GM12878 (cell line): ENCODE results near the gene GRK5. TPM values are rescaled to one million over a fixed set of nuclear protein-coding genes. Genes with fewer than 3 reads are reported as not detected.

Experiments used
- ATAC-seq: fragments of 200-7000 bp; cut with Tn5 transposase; 3 replicates; pipeline ENCODE4 v1.9.1; 2020; ENCODE audit warnings: mild to moderate bottlenecking, moderate library complexity
- BruUV-seq: library from RNA; stranded (reverse); fragments of 400-500 nt; replicated peaks from 2 replicates; lab custom pipeline; 2021; lab: Mats Ljungman, UMichigan
- CTCF ChIA-PET: fragments of 300-600 bp; sonication (Branson Sonifier 250); formaldehyde crosslinking; extraction: SDS; loops from one replicate; lab custom pipeline; 2021; ENCODE audit warnings: inconsistent platforms; lab: Yijun Ruan, JAX
- POLR2A ChIA-PET: fragments of 350-600 bp; formaldehyde crosslinking; extraction: SDS; loops from one replicate; lab custom pipeline; 2021; ENCODE audit warnings: inconsistent platforms; lab: Charles Lee
- RAD21 ChIA-PET: fragments of 300-600 bp; sonication (Branson Sonifier 250); formaldehyde crosslinking; loops from one replicate; lab custom pipeline; 2023; ENCODE audit warnings: antibody characterized with exemption; ENCODE audit not compliant: unreplicated experiment; lab: Charles Lee
- SMC1A ChIA-PET: fragments of 300-600 bp; sonication (Branson Sonifier 250); formaldehyde crosslinking; loops from one replicate; lab custom pipeline; 2023; ENCODE audit not compliant: unreplicated experiment, uncharacterized antibody; lab: Charles Lee
- DNase-seq: peaks from one replicate; pipeline ENCODE4 v3.0.0-alpha.2; 2011; ENCODE audit warnings: low read depth, low spot score
- FAIRE-seq: peaks from 3 replicates; lab custom pipeline; 2011; peaks lifted over from hg19 to GRCh38; lab: Jason Lieb, UNC
- H2AFZ ChIP-seq: 2 replicates; pipeline ENCODE4 v1.6.0; 2011; ENCODE audit warnings: low read depth, low read length, control low read depth; ENCODE audit not compliant: control insufficient read depth
- H3K27ac ChIP-seq: 2 replicates; pipeline ENCODE4 v1.5.1; 2011; ENCODE audit warnings: control low read depth; ENCODE audit not compliant: control insufficient read depth, insufficient read depth
- H3K27me3 ChIP-seq, 2 experiments: replicated peaks in 1 of 2; 2 replicates each; pipeline versions ENCODE4 v1.6.0 to v1.6.1; 2011; ENCODE audit warnings: low read length in 1 of 2; ENCODE audit not compliant: control insufficient read depth in 2 of 2, insufficient read depth in 2 of 2
- H3K36me3 ChIP-seq, 2 experiments: 2 replicates each; pipeline ENCODE4 v1.5.1; 2011; ENCODE audit warnings: low read length in 1 of 2; ENCODE audit not compliant: control insufficient read depth in 2 of 2, insufficient read depth in 2 of 2
- H3K4me1 ChIP-seq: 2 replicates; pipeline ENCODE4 v1.6.1; 2011; ENCODE audit warnings: mild to moderate bottlenecking, low read length, moderate library complexity, mixed read lengths; ENCODE audit not compliant: control insufficient read depth, insufficient read depth
- H3K4me2 ChIP-seq: 2 replicates; pipeline ENCODE4 v1.6.0; 2011; ENCODE audit warnings: control low read depth; ENCODE audit not compliant: control insufficient read depth, insufficient read depth
- H3K4me3 ChIP-seq: fragments of 200-600 bp; sonication (generic); 2 replicates; pipeline ENCODE4 v1.5.1; 2016
- H3K79me2 ChIP-seq: 2 replicates; pipeline ENCODE4 v1.6.0; 2011; ENCODE audit warnings: low read length; ENCODE audit not compliant: control insufficient read depth, insufficient read depth
- H3K9ac ChIP-seq: 2 replicates; pipeline ENCODE4 v1.8.0; 2011; ENCODE audit warnings: low read length, control low read depth, mixed read lengths; ENCODE audit not compliant: control insufficient read depth, insufficient read depth
- H3K9me3 ChIP-seq: replicated peaks from 3 replicates; pipeline ENCODE4 v1.5.1; 2011; ENCODE audit warnings: mild to moderate bottlenecking, low read length; ENCODE audit not compliant: control insufficient read depth, insufficient read depth
- H4K20me1 ChIP-seq: 2 replicates; pipeline ENCODE4 v1.6.0; 2011; ENCODE audit not compliant: control insufficient read depth, insufficient read depth
- BACH1 ChIP-seq: fragments of 450-650 bp; IDR thresholded peaks from 2 replicates; pipeline ENCODE4 v1.6.1; 2017; ENCODE audit warnings: mild to moderate bottlenecking, borderline replicate concordance
- BCLAF1 ChIP-seq: fragments of 450-650 bp; IDR thresholded peaks from 2 replicates; pipeline ENCODE4 v1.6.1; 2017; ENCODE audit warnings: antibody characterized with exemption, mild to moderate bottlenecking, moderate library complexity
- CREM ChIP-seq: IDR thresholded peaks from 2 replicates; pipeline ENCODE4 v1.6.1; 2014; ENCODE audit warnings: antibody characterized with exemption, low read depth
- E2F4 ChIP-seq: IDR thresholded peaks from 2 replicates; pipeline ENCODE4 v1.6.1; 2012; ENCODE audit warnings: low read depth, low read length, improper control_type of control experiment
- ZNF207 ChIP-seq: fragments of 450-650 bp; IDR thresholded peaks from 2 replicates; pipeline ENCODE4 v1.6.1; 2014; ENCODE audit warnings: antibody characterized with exemption, mild to moderate bottlenecking, borderline replicate concordance
- WGBS: methylation state at CpG from one replicate; pipeline ENCODE4 v1.1.6; 2016; ENCODE audit warnings: low lambda C conversion rate; ENCODE audit not compliant: insufficient replicate concordance, insufficient coverage; ENCODE audit errors: missing lambda C conversion rate; 5-methylcytosine and 5-hydroxymethylcytosine counted together
- in situ Hi-C: fragments of 300-500 bp; cut with MboI; formaldehyde crosslinking; loops from 9 replicates; pipeline ENCODE4 v1.14.3; 2018; ENCODE audit warnings: mixed read lengths
- intact Hi-C: fragments of 100-400 bp; cut with micrococcal nuclease; formaldehyde crosslinking; loops from one replicate; pipeline ENCODE4 v1.14.2; 2022; ENCODE audit not compliant: unreplicated experiment
- polyA plus RNA-seq, 11 experiments: library from polyadenylated mRNA; depleted of rRNA in 4 of 11; unstranded in 6 of 11; stranded (reverse) in 5 of 11; fragments of >200 nt; fragmentation: Nextera tagmentation in 4 of 11; fragmentation: Illumina TruSeq in 1 of 11; extraction: Ambion mirVana in 4 of 11; extraction: Trizol in 1 of 11; gene quantifications; 1 replicate in 1 of 11; 2 replicates in 10 of 11; pipeline versions ENCODE4 v1.2.1 to v1.2.3, GENCODE V29; 2011 to 2016; ENCODE audit warnings: inconsistent platforms in 2 of 11, missing spikeins in 2 of 11, low read depth in 1 of 11
- total RNA-seq, 4 experiments: library from RNA; depleted of rRNA in 3 of 4; stranded (reverse); fragments of >200 nt in 3 of 4; fragmentation: Illumina TruSeq in 1 of 4; extraction: Trizol in 1 of 4; gene quantifications; 2 replicates each; pipeline versions ENCODE4 v1.2.1 to v1.2.3, GENCODE V29; 2013 to 2021

The GRK5 gene
- total and polyA plus RNA-seq, 10 of the 15 experiments (the other 5 are each of a cell fraction or from before 2014, with no cell fraction given): 0.11 to 22.1 (median 10.0) TPM

- intact Hi-C loops: loop anchor here (10.0 kb wide), 1 partner anchor 229 kb away; no protein-coding TSS in a partner anchor
- WGBS: 73% methylated on average over 3 of the region's 3 CpGs
- Histone ChIP-seq H3K27me3 (no peaks in the 10 kb centered on the region), H3K9me3 (no peaks in the 10 kb centered on the region), H3K36me3 (no peaks in the 10 kb centered on the region), H2AFZ (no peak overlapping the region), H3K4me1 (peaks cover 59% of the 10 kb centered on the region), H3K4me3 (no peak overlapping the region), H4K20me1 (no peaks in the 10 kb centered on the region), H3K4me2 (no peak overlapping the region), H3K27ac (no peak overlapping the region), H3K9ac (no peak overlapping the region), H3K79me2 (peaks cover 31% of the 10 kb centered on the region)
- no peak for TF ChIP-seq CREM
- no peak for TF ChIP-seq ZNF207
- TF ChIP-seq BACH1: 0 out of 2 replicates have a peak, but pooled peaks have one; percentile 29
- no peak for TF ChIP-seq E2F4
- no peak for TF ChIP-seq BCLAF1
- ATAC-seq (no peak), FAIRE-seq (no peak), DNase-seq (no peak)
- CTCF ChIA-PET: no interaction called here
- SMC1A ChIA-PET: interaction anchor here (3.7 kb wide), 1 partner anchor 96 kb away, joined by 28 read pairs; the partner anchor contains the start of gene GRK5
- RAD21 ChIA-PET: interaction anchor here (6.5 to 7.0 kb wide), 2 partner anchors 94 to 97 kb away, joined by 33 to 46 read pairs; partner anchors contain the start of gene GRK5
- POLR2A ChIA-PET: interaction anchor here (0.6 to 0.7 kb wide), 3 partner anchors 16 to 1274 kb away, joined by 3 to 6 read pairs (median 5); no protein-coding TSS in a partner anchor
- no TSS peak for BruUV-seq
- in situ Hi-C loops: no loop called here
Measured at GRCh38 chr10:119303886-119304285, 96.5 kb downstream of the GRK5 start.
